ENCODE measurements around the gene JUP. TPM values are rescaled to one million over a fixed set of nuclear protein-coding genes. Genes with fewer than 3 reads are reported as not detected.
A peak's percentile ranks its signal among the peaks of the same experiment; 100 is the strongest.

The JUP gene
- total and polyA plus RNA-seq, 8 donors, result 59.5 to 248 (median 90.1) TPM

GRCh38 chr17:41734139-41734948 lies 52.2 kb downstream of the JUP start, which contains the start of gene HAP1:
Gene HAP1 (minus strand): TSS chr17:41734643. CDS start chr17:41734634, 9 bp downstream.
- H3K4me3 ChIP-seq, result peak within 1 kb of the TSS; percentile 28 to 58 (median 42)
- peaks cover 17 to 80% (median 54%) of the 10 kb centered on the region in 3 donors for H3K27me3 ChIP-seq
- H3K9me3 ChIP-seq, result no peaks in the 10 kb centered on the region
- no peak for TF ChIP-seq EP300 (IDR thresholded peaks at IDR 0.05)
- TF ChIP-seq POLR2AphosphoS5 (IDR thresholded peaks at IDR 0.05), result peak in 2 of 3 donors; percentile 38 to 44
- WGBS, 5 donors, result 0 to 3% (median 1%) methylated on average over 13 to 77 of the region's 77 CpGs
- peak; percentile 27 to 59 for DNase-seq
- intact Hi-C loops (cut with DNase I; ENCODE audit: low total_unique reads), result no loop called here
- peaks cover 15 to 28% (median 22%) of the 10 kb centered on the region in 4 donors for H3K4me1 ChIP-seq
- H3K27ac ChIP-seq, result no peak within 1 kb of the TSS
- H3K36me3 ChIP-seq, result no peaks in the 10 kb centered on the region

- no peak for DNase-seq
- H3K36me3 ChIP-seq, result no peaks in the 10 kb centered on the region
- 9 to 22% (median 11%) methylated on average over 9 to 40 of the region's 40 CpGs for WGBS, 5 donors
- intact Hi-C loops (cut with DNase I; ENCODE audit: low total_unique reads), result no loop called here
- H3K4me3 ChIP-seq, result peak overlapping the region; percentile 28 to 58 (median 42)
- H3K27me3 ChIP-seq, result peaks cover 17 to 80% (median 54%) of the 10 kb centered on the region in 3 donors
- peaks cover 15 to 27% (median 22%) of the 10 kb centered on the region in 4 donors for H3K4me1 ChIP-seq
- H3K9me3 ChIP-seq, result no peaks in the 10 kb centered on the region
- no peak overlapping the region for H3K27ac ChIP-seq
- TF ChIP-seq POLR2A (IDR thresholded peaks at IDR 0.05) (no peak), EP300 (IDR thresholded peaks at IDR 0.05) (no peak), POLR2AphosphoS5 (IDR thresholded peaks at IDR 0.05) (no peak), CTCF (IDR thresholded peaks at IDR 0.05) (no peak)
Measured at GRCh38 chr17:41733348-41734138, 53.0 kb downstream of the JUP start.

- no peak overlapping the region for H3K27ac ChIP-seq
- peaks cover 15 to 22% (median 19%) of the 10 kb centered on the region in 4 donors for H3K4me1 ChIP-seq
- WGBS, 5 donors, result 42 to 57% (median 48%) methylated on average over 3 of the region's 3 CpGs
- H3K27me3 ChIP-seq, result peaks cover 17 to 79% (median 48%) of the 10 kb centered on the region in 3 donors
- H3K4me3 ChIP-seq, result no peak overlapping the region
- no peaks in the 10 kb centered on the region for H3K36me3 ChIP-seq
- TF ChIP-seq CTCF (IDR thresholded peaks at IDR 0.05), result no peak
- TF ChIP-seq POLR2AphosphoS5 (IDR thresholded peaks at IDR 0.05), result no peak
- no peak for TF ChIP-seq POLR2A (IDR thresholded peaks at IDR 0.05)
- TF ChIP-seq EP300 (IDR thresholded peaks at IDR 0.05), result no peak
- H3K9me3 ChIP-seq, result no peaks in the 10 kb centered on the region
- intact Hi-C loops (cut with DNase I; ENCODE audit: low total_unique reads), result no loop called here
- DNase-seq, result no peak
Measured at GRCh38 chr17:41731836-41732235, 54.7 kb downstream of the JUP start.

- no peak for TF ChIP-seq POLR2AphosphoS5 (IDR thresholded peaks at IDR 0.05)
- TF ChIP-seq CTCF (IDR thresholded peaks at IDR 0.05), result no peak
- TF ChIP-seq EP300 (IDR thresholded peaks at IDR 0.05), result no peak
- TF ChIP-seq POLR2A (IDR thresholded peaks at IDR 0.05), result no peak
- peaks cover 15 to 22% (median 19%) of the 10 kb centered on the region in 4 donors for H3K4me1 ChIP-seq
- DNase-seq, result no peak
- intact Hi-C loops (cut with DNase I; ENCODE audit: low total_unique reads), result no loop called here
- H3K9me3 ChIP-seq, result no peaks in the 10 kb centered on the region
- H3K27me3 ChIP-seq, result peaks cover 17 to 65% (median 36%) of the 10 kb centered on the region in 3 donors
- 34 to 53% (median 50%) methylated on average over 4 of the region's 4 CpGs for WGBS, 5 donors
- no peaks in the 10 kb centered on the region for H3K36me3 ChIP-seq
- no peak overlapping the region for H3K4me3 ChIP-seq
- no peak overlapping the region for H3K27ac ChIP-seq
Measured at GRCh38 chr17:41730479-41730878, 56.0 kb downstream of the JUP start.

All from stomach (tissue), 9 donors.